NCI-H748 (cell line): ENCODE data around the gene GVQW3.

Experiments
- DNase-seq: peaks from one replicate; lab custom pipeline; 2025; ENCODE audit not compliant: unreplicated experiment; lab: John Stamatoyannopoulos, UW

The GVQW3 gene

DNA sequence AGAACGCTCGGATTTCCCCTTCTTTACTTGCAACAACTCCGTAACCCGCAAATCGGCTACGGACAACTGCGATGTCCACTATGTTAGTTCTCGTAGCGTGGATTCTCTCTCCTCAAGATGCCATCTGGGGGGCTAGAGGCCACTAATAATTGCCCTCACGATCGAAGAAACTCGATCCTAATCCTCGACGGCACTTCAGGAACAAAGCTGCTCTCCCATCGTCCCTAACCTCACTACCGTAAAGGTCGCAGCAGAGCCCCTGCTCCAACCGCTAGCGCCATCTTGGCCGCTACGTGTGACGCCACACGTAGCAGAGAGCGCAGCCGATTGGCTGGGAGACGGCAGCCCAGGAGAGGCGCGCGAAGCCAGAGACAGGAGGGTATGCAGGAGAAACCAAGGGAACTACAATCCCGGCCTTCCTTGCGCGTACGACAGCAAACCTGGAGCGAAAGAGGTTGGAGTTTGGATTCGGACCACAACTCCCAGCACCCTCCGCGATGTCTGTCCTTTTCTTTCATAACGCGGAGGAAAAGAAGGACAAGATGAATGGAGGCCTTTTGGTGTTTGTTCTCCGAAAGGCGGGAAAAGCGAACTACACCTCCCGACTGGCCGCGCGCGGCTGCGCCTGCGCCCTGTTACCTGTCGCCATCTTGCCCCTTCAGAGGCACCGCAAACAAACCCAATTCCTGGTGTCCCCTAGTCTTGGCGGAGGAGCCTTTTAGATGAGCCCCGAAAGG is 63.4 kb downstream of the GVQW3 start, which contains the start of gene EMSY:
TSS of gene EMSY (plus strand) at position 635 of the 737 bp plus-strand sequence. CDS start 1,921 bp downstream, outside the sequence.
- peak; percentile 99 for DNase-seq

DNA sequence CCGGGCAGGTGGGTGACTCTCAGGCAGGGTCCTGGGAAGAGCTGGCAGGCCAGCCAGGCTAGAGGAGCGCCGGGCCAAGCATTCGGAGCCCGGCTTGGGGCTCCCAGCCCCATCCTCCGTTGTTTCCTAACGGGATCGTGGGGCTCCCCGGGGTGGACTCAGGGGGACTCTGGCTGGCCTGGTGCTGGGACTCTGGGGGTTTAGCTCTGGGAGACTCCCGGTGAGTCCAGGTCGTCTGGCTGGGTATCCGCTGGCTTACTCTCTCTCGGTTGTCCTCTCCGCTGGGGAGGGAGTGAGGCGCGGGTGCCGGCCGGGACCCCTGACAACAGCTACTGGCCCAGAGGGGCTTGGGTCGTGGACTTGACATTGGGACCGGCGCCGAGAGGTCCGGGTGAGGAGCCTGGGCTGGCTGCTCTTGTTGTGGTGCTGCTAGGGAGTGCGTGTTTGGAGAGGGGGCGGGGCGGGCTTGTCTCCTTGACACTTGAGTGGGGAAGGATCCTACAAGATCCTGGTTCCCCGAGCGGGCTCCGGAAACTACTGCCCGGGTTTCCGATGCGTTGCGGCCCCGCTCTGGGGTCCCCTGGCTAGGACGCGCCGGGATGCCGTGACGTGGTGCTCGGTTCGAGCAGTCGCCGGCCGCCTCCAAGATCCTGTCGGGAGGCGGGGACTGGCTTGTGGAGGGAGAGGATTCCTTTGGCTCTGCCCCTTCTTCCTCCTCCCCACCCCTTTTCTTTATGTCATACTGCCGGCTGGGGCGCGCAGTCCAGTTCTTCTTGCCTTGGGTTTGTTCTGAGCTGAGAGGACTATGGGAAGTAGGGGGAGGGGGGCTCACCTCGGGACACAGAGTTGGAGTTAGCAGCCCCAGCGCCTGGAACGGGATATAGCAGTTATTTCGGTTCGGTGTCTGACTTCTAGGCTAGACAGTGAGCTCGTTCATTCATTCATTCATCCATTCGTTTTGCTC is 64.3 kb downstream of the GVQW3 start:
- DNase-seq = peak; percentile 76

DNA sequence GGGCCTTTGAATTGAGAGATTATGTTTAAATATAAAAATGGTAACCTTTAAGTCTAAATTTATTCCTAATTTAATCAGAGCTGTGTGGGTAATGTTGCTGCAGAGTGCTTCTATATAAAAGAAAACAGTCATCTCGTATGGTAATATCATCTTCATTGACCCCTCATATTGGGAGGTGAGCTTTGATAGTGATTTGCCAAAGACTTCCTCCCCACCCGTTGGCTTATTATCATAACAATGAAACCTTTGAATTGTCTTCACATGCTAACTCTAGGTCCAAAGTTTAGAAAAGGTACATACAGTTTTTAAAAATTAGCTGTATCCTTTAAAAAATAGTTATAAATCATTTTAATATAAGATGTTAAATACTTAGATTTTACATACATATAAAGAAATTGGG is 67.4 kb downstream of the GVQW3 start:
- DNase-seq = no peak

DNA sequence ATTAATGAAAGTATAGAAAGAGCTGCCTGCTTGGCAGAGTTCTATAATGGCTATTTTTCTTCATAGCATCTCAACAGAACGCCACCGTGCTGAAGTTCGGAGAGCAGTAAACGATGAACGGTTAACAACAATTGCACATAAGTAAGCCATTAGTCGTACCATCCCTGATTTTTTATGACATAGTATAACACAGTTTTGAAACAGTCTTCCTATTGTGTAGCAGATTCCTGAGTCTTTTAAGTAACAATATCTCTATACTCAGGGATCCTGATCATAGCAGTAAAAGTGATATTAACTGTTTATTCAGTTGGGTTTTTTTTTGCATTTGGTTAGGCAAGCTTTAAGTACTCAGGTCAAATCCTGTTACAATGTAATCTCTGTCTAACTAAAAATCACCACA is 72.1 kb downstream of the GVQW3 start:
- DNase-seq = no peak

DNA sequence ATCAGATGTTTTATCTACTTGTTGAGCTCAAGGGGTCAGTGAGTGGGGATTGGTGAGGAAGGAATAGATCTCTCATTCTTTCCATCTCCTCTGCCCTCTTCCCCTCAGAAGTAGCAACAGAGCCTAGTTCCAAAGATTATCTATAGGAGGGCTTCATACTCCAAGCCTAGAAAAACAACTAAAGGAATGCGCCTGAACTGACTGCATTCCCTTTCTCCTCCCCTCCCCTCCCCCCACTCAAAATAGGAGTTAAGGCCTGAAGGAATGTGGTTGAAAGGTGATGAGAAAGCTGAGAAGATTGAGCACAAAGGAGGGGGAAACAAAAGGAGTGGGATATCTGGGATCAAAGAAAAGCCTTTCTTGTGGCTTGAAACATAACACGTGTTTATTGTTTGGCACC is 74.2 kb downstream of the GVQW3 start:
- DNase-seq = no peak

DNA sequence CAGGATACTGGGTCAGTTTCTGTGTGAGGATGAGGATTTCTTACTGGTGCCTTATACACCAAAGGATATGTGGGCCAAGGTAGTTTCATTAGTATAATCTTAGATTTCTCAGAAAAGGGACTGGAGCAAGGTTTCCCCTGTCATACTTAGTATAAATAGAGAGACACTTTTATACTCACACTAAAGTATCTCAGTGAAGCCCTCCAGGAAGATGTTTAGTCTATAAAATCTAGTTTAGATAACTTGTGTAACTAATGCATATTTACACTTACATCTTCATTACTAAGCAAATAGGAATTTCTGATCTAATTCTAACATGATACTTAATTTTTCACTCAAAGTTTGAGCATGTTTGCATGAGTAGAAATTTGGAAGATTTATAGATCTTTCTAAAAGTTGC is 74.8 kb downstream of the GVQW3 start:
- DNase-seq = no peak

DNA sequence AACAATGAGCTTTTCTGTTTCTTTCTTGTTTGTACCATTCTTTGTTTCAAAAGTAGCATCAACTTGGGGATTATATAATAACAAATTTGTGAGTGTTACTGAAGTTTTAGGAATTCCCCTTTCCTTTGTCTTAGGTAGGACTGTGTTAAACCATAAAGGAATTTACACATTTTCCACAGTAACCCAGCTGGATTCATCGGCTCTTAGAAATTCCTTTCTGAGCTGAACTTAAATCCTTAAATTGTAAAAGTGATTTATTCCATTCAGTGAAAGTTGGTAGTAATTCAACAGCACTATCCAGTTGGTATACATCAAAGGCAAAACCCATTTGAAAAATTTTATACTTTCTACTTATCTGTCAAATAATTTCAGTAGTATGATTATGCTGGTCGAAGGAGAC is 75.4 kb downstream of the GVQW3 start:
- no peak for DNase-seq
